Naive thymus-derived CD8-positive, alpha-beta T cell (primary cell): ENCODE measurements around the gene ZNF75A. TPM values are rescaled to one million over a fixed set of nuclear protein-coding genes. Genes with fewer than 3 reads are reported as not detected.

Source experiments
- ATAC-seq, 2 donors: fragments of 150-1000 bp; cut with Tn5 transposase in 1 of 2; sonication (Bioruptor Pico), chemical (Tn5 transposase) in 1 of 2; 1 replicate in 1 of 2; 2 replicates in 1 of 2; pipeline ENCODE4 v1.10.0; 2021; ENCODE audit warnings: mild to moderate bottlenecking in 2 of 2, moderate library complexity in 2 of 2
- POLR2A ChIA-PET: fragments of 350-600 bp; sonication (Branson Sonifier 250); formaldehyde crosslinking; loops from one replicate; lab custom pipeline; 2021; ENCODE audit warnings: antibody characterized with exemption; lab: Charles Lee
- DNase-seq, 10 donors: peaks; one replicate each; pipeline versions ENCODE4 v3.0.0 to v3.0.0-alpha.2; 2020 to 2022
- H3K27ac Mint-ChIP-seq, 10 donors: one replicate each; pipeline ENCODE4 v1.8.0; 2020 to 2022; ENCODE audit warnings: mild to moderate bottlenecking in 10 of 10, mixed read lengths in 10 of 10, moderate library complexity in 4 of 10, inconsistent platforms in 1 of 10
- H3K27me3 Mint-ChIP-seq, 5 donors: one replicate each; pipeline ENCODE4 v1.8.0; 2021 to 2022; ENCODE audit warnings: mixed read lengths in 5 of 5
- H3K36me3 Mint-ChIP-seq, 3 donors: one replicate each; pipeline ENCODE4 v1.8.0; 2020 to 2022; ENCODE audit warnings: mixed read lengths in 3 of 3, mild to moderate bottlenecking in 2 of 3, inconsistent platforms in 1 of 3
- H3K4me1 Mint-ChIP-seq, 4 donors: one replicate each; pipeline ENCODE4 v1.8.0; 2021 to 2022; ENCODE audit warnings: mixed read lengths in 4 of 4
- H3K4me3 Mint-ChIP-seq, 10 donors: one replicate each; pipeline ENCODE4 v1.8.0; 2020 to 2022; ENCODE audit warnings: mild to moderate bottlenecking in 10 of 10, mixed read lengths in 10 of 10, moderate library complexity in 6 of 10, inconsistent platforms in 1 of 10
- H3K9me3 Mint-ChIP-seq, 9 donors: one replicate each; pipeline ENCODE4 v1.8.0; 2020 to 2022; ENCODE audit warnings: mixed read lengths in 9 of 9, mild to moderate bottlenecking in 3 of 9, inconsistent platforms in 1 of 9, moderate library complexity in 1 of 9
- polyA plus RNA-seq, 3 donors: library from polyadenylated mRNA; unstranded; fragments of 300-500 nt; fragmentation: Illumina TruSeq; gene quantifications; one replicate each; pipeline ENCODE4 v1.2.3, GENCODE V29; 2021
- total RNA-seq, 8 experiments: library from RNA in 2 of 8; stranded (reverse) in 2 of 8; gene quantifications; one replicate each; pipeline ENCODE4 v1.2.3 and lab custom pipeline; 2021 to 2026

ZNF75A gene
- total and polyA plus RNA-seq, 5 experiments from 2014 or later: 18.2 to 128 (median 32.3) TPM

DNA sequence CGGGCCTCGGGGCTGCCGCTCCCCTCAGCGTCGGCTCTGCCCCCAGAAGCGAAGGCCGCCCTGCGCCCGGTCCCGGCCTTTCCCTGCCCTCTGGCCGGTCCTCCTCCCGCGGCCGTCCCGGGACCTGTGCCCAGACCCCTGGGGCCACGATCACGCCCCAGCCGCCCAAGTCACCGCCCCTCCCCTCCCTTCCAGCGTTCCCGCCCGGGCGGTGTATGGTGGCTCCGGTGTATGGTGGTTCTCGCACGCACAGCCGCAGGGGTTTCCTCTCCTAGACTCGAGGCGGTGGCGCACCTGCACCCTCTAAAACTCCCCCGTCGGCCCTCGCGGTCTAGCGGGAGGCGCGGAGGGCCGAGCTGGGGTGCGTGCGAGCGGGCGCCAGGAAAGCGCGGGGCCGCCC is 10.1 kb upstream of the ZNF75A start:
- POLR2A ChIA-PET: no interaction called here
- peaks cover 16 to 90% (median 62%) of the 10 kb centered on the region in 9 donors for H3K9me3 Mint-ChIP-seq

DNA sequence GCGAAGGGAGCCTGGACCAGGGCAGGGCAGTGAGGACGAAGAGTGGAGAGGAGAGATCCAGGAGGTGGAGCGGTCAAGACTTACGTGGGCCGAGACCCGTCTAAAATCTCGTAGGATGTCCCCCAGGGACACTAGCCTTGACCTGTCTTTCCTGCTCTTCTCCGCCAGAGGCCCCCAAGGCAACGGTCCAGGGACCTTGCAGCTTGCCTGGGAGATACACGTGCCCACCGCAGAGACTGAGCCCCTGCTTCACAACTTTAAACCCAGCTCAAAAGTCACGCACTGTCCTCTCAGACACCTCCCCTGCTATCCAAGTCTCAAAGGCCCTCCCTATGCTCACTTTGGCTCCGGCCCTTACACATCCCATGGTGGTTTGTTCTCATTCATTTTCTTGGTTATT is 9.5 kb upstream of the ZNF75A start:
- DNase-seq (no peak), ATAC-seq (no peak)
- Mint-ChIP-seq H3K9me3 (peaks cover 18 to 89% (median 67%) of the 10 kb centered on the region in 9 donors), H3K4me3 (peak overlapping the region in 1 of 10 donors; percentile 29), H3K36me3 (peaks cover 36 to 73% (median 54%) of the 10 kb centered on the region in 3 donors), H3K27ac (no peak overlapping the region), H3K27me3 (no peaks in the 10 kb centered on the region), H3K4me1 (peaks cover 0 to 9% (median 0%) of the 10 kb centered on the region in 4 donors)
- POLR2A ChIA-PET: interaction anchor here (0.5 to 1.3 kb wide), 3 partner anchors 13 to 113 kb away, joined by 3 to 6 read pairs (median 4); no protein-coding TSS in a partner anchor

More for the DNA sequence above, 10.1 kb upstream of the ZNF75A start:
- H3K27me3 Mint-ChIP-seq: no peaks in the 10 kb centered on the region
- H3K36me3 Mint-ChIP-seq: peaks cover 36 to 73% (median 50%) of the 10 kb centered on the region in 3 donors
- no peak for ATAC-seq
- no peak overlapping the region for H3K27ac Mint-ChIP-seq
- peaks cover 0 to 11% (median 0%) of the 10 kb centered on the region in 4 donors for H3K4me1 Mint-ChIP-seq
- no peak overlapping the region for H3K4me3 Mint-ChIP-seq
- no peak for DNase-seq

DNA sequence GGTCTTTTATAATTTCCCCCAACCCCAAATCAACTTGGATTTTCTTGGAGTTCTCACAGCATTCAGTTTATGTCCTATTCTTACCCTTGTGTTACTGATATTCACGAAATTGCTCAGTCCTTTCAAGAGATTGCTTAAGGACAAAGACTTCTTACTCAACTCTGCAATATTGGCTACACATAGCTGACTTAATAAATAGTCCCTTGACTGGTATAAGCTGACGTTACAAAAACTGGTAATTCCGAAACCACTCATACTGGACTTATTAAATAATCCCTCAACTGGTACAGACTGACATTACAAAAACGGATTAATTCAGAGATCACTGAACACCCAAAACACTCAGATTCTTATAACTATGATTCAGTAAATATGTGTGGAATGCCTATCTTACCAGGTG is 927 bp upstream of the ZNF75A start:
- DNase-seq: no peak
- ATAC-seq: no peak
- peaks cover 15 to 78% (median 37%) of the 10 kb centered on the region in 9 donors for H3K9me3 Mint-ChIP-seq
- H3K27ac Mint-ChIP-seq: peak overlapping the region; percentile 37 to 93 (median 80)
- peak overlapping the region; percentile 75 to 90 (median 84) for H3K4me3 Mint-ChIP-seq
- H3K36me3 Mint-ChIP-seq: peaks cover 44 to 78% (median 44%) of the 10 kb centered on the region in 3 donors
- H3K27me3 Mint-ChIP-seq: no peaks in the 10 kb centered on the region
- H3K4me1 Mint-ChIP-seq: peaks cover 9 to 31% (median 20%) of the 10 kb centered on the region in 4 donors
- POLR2A ChIA-PET: interaction anchor here (0.7 to 5.2 kb wide), 18 partner anchors 15 to 280 kb away, joined by 3 to 59 read pairs (median 4); partner anchors contain the start of genes CLUAP1, OR1F1, ZNF174 and ZNF213

DNA sequence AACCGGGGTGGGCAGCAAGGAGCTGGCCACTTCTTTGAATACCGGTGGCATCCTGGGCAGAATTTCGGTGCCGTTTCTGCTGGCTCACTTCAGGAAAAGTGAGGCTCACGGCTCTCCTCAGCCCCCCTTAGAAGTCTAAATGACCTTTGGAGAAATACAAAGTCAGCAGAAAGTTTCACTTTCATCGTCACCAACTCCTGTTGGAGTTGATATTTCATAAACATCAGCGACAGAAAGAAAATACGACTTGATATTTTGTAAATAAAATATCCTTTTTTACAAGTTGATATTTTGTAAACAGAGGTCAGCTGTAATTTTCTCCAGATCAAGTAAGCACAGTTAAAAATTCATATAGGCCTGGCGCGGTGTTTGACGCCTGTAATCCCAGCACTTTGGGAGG is 781 bp downstream of the ZNF75A start:
- H3K36me3 Mint-ChIP-seq: peaks cover 29 to 78% (median 45%) of the 10 kb centered on the region in 3 donors

DNA sequence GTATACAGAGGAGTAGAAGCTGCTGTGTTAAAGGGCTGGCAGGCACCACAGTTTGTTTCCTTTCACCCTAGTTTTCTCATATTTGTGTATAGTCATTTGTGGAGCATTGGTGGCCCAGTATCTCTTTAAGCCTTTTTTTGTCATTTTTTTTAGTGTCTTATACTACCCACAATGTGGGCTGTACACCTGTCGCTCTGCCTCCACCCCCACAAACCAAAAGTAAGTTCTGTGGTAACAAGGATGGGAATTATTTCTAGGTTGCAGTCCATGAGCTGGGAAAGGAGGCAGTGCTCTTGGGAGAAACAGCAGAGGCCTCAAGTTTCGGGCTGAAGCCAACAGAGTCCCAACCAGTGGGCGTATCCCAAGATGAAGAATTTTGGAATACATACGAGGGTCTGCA is 6.2 kb downstream of the ZNF75A start:
- Mint-ChIP-seq H3K27ac (no peak overlapping the region), H3K4me3 (no peak overlapping the region), H3K4me1 (peaks cover 5 to 14% (median 6%) of the 10 kb centered on the region in 4 donors), H3K9me3 (peaks cover 14 to 99% (median 65%) of the 10 kb centered on the region in 9 donors), H3K27me3 (no peaks in the 10 kb centered on the region), H3K36me3 (peaks cover 58 to 100% (median 86%) of the 10 kb centered on the region in 3 donors)
- POLR2A ChIA-PET: no interaction called here
- no peak for ATAC-seq
- no peak for DNase-seq

More for the DNA sequence above, 781 bp downstream of the ZNF75A start:
- DNase-seq (no peak), ATAC-seq (no peak)
- Mint-ChIP-seq H3K9me3 (peaks cover 0 to 80% (median 23%) of the 10 kb centered on the region in 9 donors), H3K27ac (peak overlapping the region; percentile 37 to 94 (median 80)), H3K4me3 (peak overlapping the region; percentile 75 to 90 (median 84)), H3K27me3 (no peaks in the 10 kb centered on the region), H3K4me1 (peaks cover 9 to 31% (median 20%) of the 10 kb centered on the region in 4 donors)
- POLR2A ChIA-PET: interaction anchor here (0.6 to 5.2 kb wide), 14 partner anchors 10 to 152 kb away, joined by 3 to 59 read pairs (median 6); partner anchors contain the start of genes ZNF174, ZNF263 and ZSCAN32

DNA sequence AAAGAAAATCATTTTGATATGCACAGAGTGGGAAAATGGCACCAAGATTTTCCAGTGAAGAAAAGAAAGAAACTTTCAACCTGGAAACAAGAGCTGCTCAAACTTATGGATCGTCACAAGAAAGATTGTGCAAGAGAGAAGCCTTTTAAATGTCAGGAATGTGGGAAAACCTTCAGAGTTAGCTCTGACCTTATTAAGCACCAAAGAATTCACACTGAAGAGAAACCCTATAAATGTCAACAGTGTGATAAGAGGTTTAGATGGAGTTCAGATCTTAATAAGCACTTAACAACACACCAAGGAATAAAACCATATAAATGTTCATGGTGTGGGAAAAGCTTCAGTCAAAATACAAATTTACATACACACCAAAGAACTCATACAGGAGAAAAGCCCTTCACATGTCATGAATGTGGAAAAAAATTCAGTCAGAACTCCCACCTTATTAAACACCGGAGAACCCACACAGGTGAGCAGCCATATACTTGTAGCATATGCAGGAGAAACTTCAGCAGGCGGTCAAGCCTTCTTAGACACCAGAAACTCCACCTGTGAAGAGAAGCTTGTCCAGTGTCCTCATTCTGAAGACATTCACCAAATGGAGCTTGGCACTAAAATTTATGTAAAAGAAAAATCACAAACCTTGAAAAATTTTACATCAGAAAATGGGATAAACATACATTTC is 12.2 kb downstream of the ZNF75A start:
- Mint-ChIP-seq H3K27me3 (no peaks in the 10 kb centered on the region), H3K4me1 (peaks cover 0 to 3% (median 1%) of the 10 kb centered on the region in 4 donors), H3K27ac (peak overlapping the region in 1 of 10 donors; percentile 31), H3K36me3 (peaks cover 71 to 80% (median 75%) of the 10 kb centered on the region in 3 donors), H3K9me3 (peaks cover 21 to 99% (median 65%) of the 10 kb centered on the region in 9 donors), H3K4me3 (peak overlapping the region in 1 of 10 donors; percentile 14)
- POLR2A ChIA-PET: interaction anchor here (0.6 to 4.2 kb wide), 5 partner anchors 12 to 1785 kb away, joined by 3 to 17 read pairs (median 6); partner anchors contain the start of genes TIGD7, ZNF174, ZNF75A and ZSCAN32
- ATAC-seq (no peak), DNase-seq (no peak)

DNA sequence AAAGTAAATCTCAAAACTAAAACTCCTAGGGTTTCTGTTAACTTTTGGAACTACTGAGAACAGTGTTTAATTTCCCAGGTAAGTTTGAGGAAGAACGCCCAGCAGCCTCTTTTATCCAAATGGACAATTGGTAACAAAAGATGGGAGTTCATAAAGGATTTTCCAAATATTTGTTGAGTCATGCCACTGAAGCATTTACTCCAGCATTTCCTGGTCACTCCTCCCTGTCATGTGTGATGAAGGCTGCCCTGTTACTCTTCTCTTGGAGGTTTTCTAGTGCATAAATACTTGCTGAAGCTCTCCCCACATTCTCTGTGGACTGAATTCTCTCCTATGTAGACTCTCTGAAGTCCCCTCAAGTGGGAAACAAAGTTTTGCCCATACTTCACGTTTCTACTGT is 16.5 kb downstream of the ZNF75A start:
- POLR2A ChIA-PET: interaction anchor here (0.9 kb wide), 1 partner anchor 7 kb away, joined by 3 read pairs; no protein-coding TSS in a partner anchor

DNA sequence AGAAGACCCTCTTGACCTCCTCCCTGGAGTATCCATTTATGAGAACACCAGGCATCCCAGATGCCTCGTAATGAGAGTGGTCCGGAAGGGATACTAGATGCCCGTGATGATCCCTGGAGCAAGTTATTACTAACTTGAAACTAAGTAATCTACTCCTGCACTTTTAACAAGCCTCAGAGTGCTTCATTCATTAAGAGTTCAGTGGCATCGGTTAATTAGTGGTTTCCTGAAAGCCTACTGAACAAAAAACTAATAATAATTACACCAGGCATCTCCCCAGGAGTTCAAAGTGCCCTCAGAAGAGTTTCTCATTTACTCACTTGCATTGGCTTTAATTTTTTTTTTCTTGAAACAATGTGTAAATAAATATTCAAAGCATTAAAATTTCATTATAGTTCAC is 22.2 kb downstream of the ZNF75A start:
- DNase-seq: no peak
- Mint-ChIP-seq H3K27ac (no peak overlapping the region), H3K4me3 (no peak overlapping the region), H3K4me1 (no peaks in the 10 kb centered on the region), H3K9me3 (peaks cover 2 to 46% (median 30%) of the 10 kb centered on the region in 9 donors), H3K27me3 (no peaks in the 10 kb centered on the region), H3K36me3 (peaks cover 0 to 46% (median 34%) of the 10 kb centered on the region in 3 donors)
- POLR2A ChIA-PET: no interaction called here
- ATAC-seq: no peak

More for the DNA sequence above, 16.5 kb downstream of the ZNF75A start:
- Mint-ChIP-seq H3K36me3 (peaks cover 27 to 58% (median 56%) of the 10 kb centered on the region in 3 donors), H3K27me3 (no peaks in the 10 kb centered on the region), H3K4me3 (no peak overlapping the region), H3K4me1 (no peaks in the 10 kb centered on the region), H3K9me3 (peaks cover 7 to 80% (median 43%) of the 10 kb centered on the region in 9 donors), H3K27ac (no peak overlapping the region)
- ATAC-seq (no peak), DNase-seq (no peak)

DNA sequence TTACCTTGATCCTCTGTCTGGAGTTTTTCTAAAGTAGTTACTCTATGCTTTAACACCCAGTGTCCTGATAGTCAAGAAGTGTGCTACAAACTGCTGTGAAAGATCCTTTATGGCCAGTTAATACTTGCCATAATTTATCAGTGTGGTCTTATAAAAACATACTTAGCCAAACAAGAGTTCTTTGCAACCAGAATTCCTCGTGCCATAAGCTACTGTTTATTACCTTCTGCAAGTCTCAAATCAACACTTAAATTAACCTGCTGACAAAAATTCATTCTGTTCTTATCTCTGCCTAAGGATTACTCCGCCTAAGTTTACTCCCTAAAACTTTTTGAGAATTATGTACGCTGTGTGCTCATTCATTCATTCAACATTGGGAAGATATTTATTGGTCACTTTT is 22.8 kb downstream of the ZNF75A start:
- no peak overlapping the region for H3K27ac Mint-ChIP-seq
- no peak overlapping the region for H3K4me3 Mint-ChIP-seq
- H3K36me3 Mint-ChIP-seq: peaks cover 0 to 41% (median 30%) of the 10 kb centered on the region in 3 donors
- no peaks in the 10 kb centered on the region for H3K27me3 Mint-ChIP-seq
- DNase-seq: no peak
- peaks cover 5 to 46% (median 28%) of the 10 kb centered on the region in 9 donors for H3K9me3 Mint-ChIP-seq
- POLR2A ChIA-PET: no interaction called here
- no peak for ATAC-seq
- no peaks in the 10 kb centered on the region for H3K4me1 Mint-ChIP-seq

DNA sequence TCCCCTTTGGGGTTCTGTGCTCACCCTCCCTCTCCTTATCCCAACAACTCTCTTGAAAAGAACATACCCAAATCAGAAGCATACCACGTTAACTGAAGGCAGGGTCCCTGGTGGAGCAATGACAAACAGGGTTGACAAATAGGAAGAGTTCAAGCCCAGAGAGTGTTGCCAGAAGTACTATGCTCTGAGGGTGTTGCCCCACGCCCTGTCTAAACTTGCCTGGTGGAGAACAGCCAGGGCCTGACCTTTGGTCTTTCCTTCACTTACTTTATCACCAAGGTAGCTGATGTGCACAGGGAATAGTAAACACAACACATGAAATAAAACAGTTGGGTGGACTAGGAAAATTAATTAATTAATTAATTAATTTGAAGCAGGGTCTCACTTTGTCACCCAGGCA is 23.3 kb downstream of the ZNF75A start:
- ATAC-seq (no peak), DNase-seq (no peak)
- H3K27me3 Mint-ChIP-seq: no peaks in the 10 kb centered on the region
- H3K4me1 Mint-ChIP-seq: no peaks in the 10 kb centered on the region
- POLR2A ChIA-PET: no interaction called here
- H3K27ac Mint-ChIP-seq: no peak overlapping the region
- no peak overlapping the region for H3K4me3 Mint-ChIP-seq
- peaks cover 3 to 38% (median 25%) of the 10 kb centered on the region in 3 donors for H3K36me3 Mint-ChIP-seq
- peaks cover 6 to 45% (median 28%) of the 10 kb centered on the region in 9 donors for H3K9me3 Mint-ChIP-seq

DNA sequence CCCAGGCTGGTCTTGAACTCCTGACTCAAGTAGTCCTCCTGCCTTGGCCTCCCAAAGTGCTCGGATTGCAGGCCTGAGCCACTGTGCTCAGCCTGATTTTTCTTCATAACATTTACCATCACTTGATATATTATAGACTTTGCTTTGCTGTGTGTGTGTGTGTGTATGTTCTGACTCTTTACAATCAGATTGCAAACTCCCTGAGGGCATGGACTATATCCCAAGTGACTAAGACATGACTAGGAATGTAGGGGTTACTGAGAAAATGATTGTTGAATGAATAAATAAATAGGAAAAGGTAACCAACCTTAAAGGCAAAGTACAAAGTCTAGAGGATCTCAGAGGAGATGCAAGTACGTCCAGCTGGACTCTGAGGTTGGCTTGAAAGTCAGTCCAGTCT is 40.7 kb downstream of the ZNF75A start:
- H3K9me3 Mint-ChIP-seq: no peaks in the 10 kb centered on the region
- H3K36me3 Mint-ChIP-seq: peaks cover 0 to 15% (median 0%) of the 10 kb centered on the region in 3 donors
- H3K4me1 Mint-ChIP-seq: no peaks in the 10 kb centered on the region
- H3K27me3 Mint-ChIP-seq: peaks cover 0 to 3% (median 2%) of the 10 kb centered on the region in 5 donors
- POLR2A ChIA-PET: no interaction called here
- ATAC-seq: no peak
- H3K27ac Mint-ChIP-seq: no peak overlapping the region
- DNase-seq: no peak
- H3K4me3 Mint-ChIP-seq: no peak overlapping the region

DNA sequence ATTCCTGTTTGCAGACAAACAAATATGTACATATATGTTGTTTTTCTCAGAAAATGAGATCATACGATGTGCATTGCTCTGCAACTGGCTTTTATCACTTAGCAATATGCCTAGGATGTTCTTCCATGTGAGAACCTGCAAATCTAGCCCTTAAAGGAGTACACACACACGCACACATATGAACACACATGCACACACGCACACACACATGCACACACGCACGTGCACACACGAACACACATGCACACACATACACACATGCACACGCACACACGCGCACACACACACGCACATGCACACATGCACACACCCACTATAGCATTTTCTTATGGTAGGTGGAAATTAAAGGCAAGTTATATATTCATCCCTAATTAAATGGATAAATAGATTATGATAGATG is 42.3 kb downstream of the ZNF75A start:
- POLR2A ChIA-PET: interaction anchor here (0.6 kb wide), 2 partner anchors 33 to 56 kb away, joined by 3 read pairs; no protein-coding TSS in a partner anchor
- DNase-seq (no peak), ATAC-seq (no peak)
- peaks cover 0 to 3% (median 1%) of the 10 kb centered on the region in 5 donors for H3K27me3 Mint-ChIP-seq
- peaks cover 0 to 13% (median 0%) of the 10 kb centered on the region in 3 donors for H3K36me3 Mint-ChIP-seq
- no peak overlapping the region for H3K27ac Mint-ChIP-seq
- H3K4me3 Mint-ChIP-seq: no peak overlapping the region
- H3K9me3 Mint-ChIP-seq: no peaks in the 10 kb centered on the region
- H3K4me1 Mint-ChIP-seq: no peaks in the 10 kb centered on the region
